GM23248 (cell line): ENCODE data around the gene DLX3. TPM values are rescaled to one million over a fixed set of nuclear protein-coding genes. Genes with fewer than 3 reads are reported as not detected.

Source experiments
- DNase-seq: peaks from one replicate; pipeline ENCODE4 v3.0.0-alpha.2; 2015
- H2AFZ ChIP-seq: fragments of 200-600 bp; sonication (generic); 2 replicates; pipeline ENCODE4 v1.6.1; 2016; ENCODE audit warnings: antibody characterized with exemption
- H3F3A ChIP-seq: fragments of 200-600 bp; sonication (generic); 2 replicates; pipeline ENCODE4 v1.6.1; 2016; ENCODE audit warnings: mild to moderate bottlenecking, antibody characterized with exemption, mixed run types; ENCODE audit not compliant: insufficient read depth
- H3K27ac ChIP-seq: fragments of 200-600 bp; sonication (generic); 2 replicates; pipeline ENCODE4 v1.5.1; 2016; ENCODE audit warnings: mild to moderate bottlenecking
- H3K27me3 ChIP-seq: fragments of 200-600 bp; sonication (generic); replicated peaks from 2 replicates; pipeline ENCODE4 v1.6.1; 2016; ENCODE audit warnings: mild to moderate bottlenecking; ENCODE audit not compliant: insufficient read depth
- H3K36me3 ChIP-seq: fragments of 200-600 bp; sonication (generic); 2 replicates; pipeline ENCODE4 v1.6.1; 2016; ENCODE audit warnings: low read depth, mild to moderate bottlenecking
- H3K4me1 ChIP-seq: fragments of 200-600 bp; sonication (generic); 2 replicates; pipeline ENCODE4 v1.6.1; 2016; ENCODE audit warnings: mild to moderate bottlenecking; ENCODE audit not compliant: insufficient read depth
- H3K4me2 ChIP-seq: fragments of 200-600 bp; sonication (generic); one replicate; pipeline ENCODE4 v1.6.1; 2016; ENCODE audit warnings: mild to moderate bottlenecking; ENCODE audit not compliant: unreplicated experiment
- H3K4me3 ChIP-seq: fragments of 200-600 bp; sonication (generic); 2 replicates; pipeline ENCODE4 v1.5.1; 2016; ENCODE audit warnings: mild to moderate bottlenecking
- H3K79me2 ChIP-seq: fragments of 200-600 bp; sonication (generic); 2 replicates; pipeline ENCODE4 v1.6.1; 2016; ENCODE audit warnings: mild to moderate bottlenecking; ENCODE audit not compliant: insufficient read depth
- H3K9ac ChIP-seq: fragments of 200-600 bp; sonication (generic); 2 replicates; pipeline ENCODE4 v1.6.1; 2016; ENCODE audit warnings: mild to moderate bottlenecking
- H3K9me2 ChIP-seq: fragments of 200-600 bp; sonication (generic); 2 replicates; pipeline ENCODE4 v1.6.1; 2016; ENCODE audit warnings: mixed run types, mild to moderate bottlenecking, moderate library complexity; ENCODE audit not compliant: insufficient read depth
- H3K9me3 ChIP-seq: fragments of 200-600 bp; sonication (generic); one replicate; pipeline ENCODE4 v1.6.1; 2017; ENCODE audit warnings: low read depth
- H4K20me1 ChIP-seq: fragments of 200-600 bp; sonication (generic); 2 replicates; pipeline ENCODE4 v1.6.0; 2016; ENCODE audit not compliant: insufficient read depth
- EZH2 ChIP-seq: fragments of 200-600 bp; sonication (generic); IDR thresholded peaks from 2 replicates; pipeline ENCODE4 v1.6.1; 2018; ENCODE audit warnings: antibody characterized with exemption, mild to moderate bottlenecking; ENCODE audit not compliant: insufficient read depth, poor library complexity, severe bottlenecking
- EZH2phosphoT487 ChIP-seq: fragments of 200-600 bp; sonication (generic); IDR thresholded peaks from 2 replicates; pipeline ENCODE4 v1.6.1; 2018; ENCODE audit warnings: antibody characterized with exemption, moderate library complexity, mild to moderate bottlenecking, low read depth; ENCODE audit not compliant: insufficient read depth
- WGBS, 2 experiments: methylation state at CpG; one replicate each; pipeline ENCODE4 v1.1.6; 2015 to 2017; ENCODE audit warnings: low lambda C conversion rate in 2 of 2, low coverage in 1 of 2; ENCODE audit errors: missing lambda C conversion rate in 2 of 2; 5-methylcytosine and 5-hydroxymethylcytosine counted together
- in situ Hi-C: fragments of 300-500 bp; cut with MboI; formaldehyde crosslinking; loops from 2 replicates; pipeline ENCODE4 v1.15.0; 2020
- polyA plus RNA-seq: library from polyadenylated mRNA; unstranded; fragments of >200 nt; fragmentation: Nextera tagmentation; extraction: Ambion mirVana; gene quantifications from 2 replicates; pipeline ENCODE4 v1.2.1, GENCODE V29; 2016
- total RNA-seq: library from RNA; depleted of rRNA; stranded (reverse); fragments of >200 nt; shearing (Covaris generic); gene quantifications from 2 replicates; pipeline ENCODE4 v1.2.3, GENCODE V29; 2014

DLX3 gene
- total and polyA plus RNA-seq, 2 experiments from 2014 or later: 0.43 to 1.0 TPM

GRCh38 chr17:49990921-49991320 is 4.1 kb downstream of the DLX3 start:
- in situ Hi-C loops: loop anchor here (5.0 to 25.0 kb wide), 2 partner anchors 119 to 429 kb away; no protein-coding TSS in a partner anchor
- 85 to 92% methylated on average over 8 of the region's 8 CpGs for WGBS, 2 experiments

DNA sequence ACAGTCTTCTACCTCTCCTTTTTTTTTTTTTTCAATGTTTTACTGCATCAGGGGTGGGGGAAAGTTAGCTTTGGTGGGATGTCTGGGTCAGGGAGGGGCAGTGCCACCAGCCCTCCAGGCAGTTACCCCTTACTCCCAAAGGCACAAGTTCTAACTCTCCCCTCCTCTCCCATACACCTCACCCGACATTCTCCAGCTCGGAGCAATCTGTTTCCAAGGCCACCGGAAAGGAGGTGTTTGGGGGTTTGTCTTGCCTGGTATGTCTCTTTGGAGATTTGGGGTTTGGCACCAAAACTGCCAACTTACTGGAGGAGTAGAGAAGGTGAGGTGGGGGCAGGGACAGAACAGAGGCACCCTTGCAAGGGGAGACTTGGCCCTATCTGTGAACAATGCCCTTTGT is 4.7 kb downstream of the DLX3 start:
- DNase-seq: no peak
- Histone ChIP-seq H3K4me2 (no peak overlapping the region), H3K9me2 (no peaks in the 10 kb centered on the region), H2AFZ (no peak overlapping the region), H4K20me1 (no peaks in the 10 kb centered on the region), H3K27ac (no peak overlapping the region), H3K27me3 (0 out of 2 replicates have a peak, but pooled peaks cover 5% of the 10 kb centered on the region), H3K4me3 (no peak overlapping the region), H3K79me2 (no peaks in the 10 kb centered on the region), H3K9me3 (no peaks in the 10 kb centered on the region), H3K36me3 (no peaks in the 10 kb centered on the region), H3K4me1 (peaks cover 17% of the 10 kb centered on the region; the same call in 1 of the 2 replicates), H3K9ac (no peak overlapping the region), H3F3A (0 out of 2 replicates have a peak, but pooled peaks cover 3% of the 10 kb centered on the region)
- 72 to 73% methylated on average over 3 of the region's 3 CpGs for WGBS, 2 experiments
- TF ChIP-seq EZH2phosphoT487 (no peak), EZH2 (no peak)
- in situ Hi-C loops: loop anchor here (5.0 to 25.0 kb wide), 2 partner anchors 118 to 428 kb away; no protein-coding TSS in a partner anchor

More at GRCh38 chr17:49990921-49991320, 4.1 kb downstream of the DLX3 start:
- Histone ChIP-seq H3K9me3 (no peaks in the 10 kb centered on the region), H3K27me3 (peaks cover 5% of the 10 kb centered on the region; the same call in 1 of the 2 replicates), H3K27ac (no peak overlapping the region), H3K9me2 (no peaks in the 10 kb centered on the region), H3K79me2 (no peaks in the 10 kb centered on the region), H3K9ac (no peak overlapping the region), H3K4me3 (no peak overlapping the region), H3K36me3 (no peaks in the 10 kb centered on the region), H3K4me1 (peaks cover 17% of the 10 kb centered on the region; the same call in 1 of the 2 replicates), H3K4me2 (no peak overlapping the region), H3F3A (0 out of 2 replicates have a peak, but pooled peaks cover 3% of the 10 kb centered on the region), H2AFZ (no peak overlapping the region), H4K20me1 (no peaks in the 10 kb centered on the region)
- TF ChIP-seq EZH2: no peak
- no peak for TF ChIP-seq EZH2phosphoT487
- DNase-seq: no peak

- no peak for DNase-seq
- H3K9me3 ChIP-seq: no peaks in the 10 kb centered on the region
- no peak overlapping the region for H3K9ac ChIP-seq
- 0 out of 2 replicates have a peak, but pooled peaks cover 3% of the 10 kb centered on the region for H3K27me3 ChIP-seq
- H3K27ac ChIP-seq: no peak overlapping the region
- no peak overlapping the region for H2AFZ ChIP-seq
- in situ Hi-C loops: loop anchor here (25.0 kb wide), 1 partner anchor 427 kb away; no protein-coding TSS in a partner anchor
- no peak overlapping the region for H3K4me2 ChIP-seq
- no peaks in the 10 kb centered on the region for H3K36me3 ChIP-seq
- H3K79me2 ChIP-seq: no peaks in the 10 kb centered on the region
- 62 to 82% methylated on average over 3 to 4 of the region's 4 CpGs for WGBS, 2 experiments
- no peaks in the 10 kb centered on the region for H4K20me1 ChIP-seq
- H3K9me2 ChIP-seq: no peaks in the 10 kb centered on the region
- TF ChIP-seq EZH2phosphoT487 (no peak), EZH2 (no peak)
- 0 out of 2 replicates have a peak, but pooled peaks cover 3% of the 10 kb centered on the region for H3F3A ChIP-seq
- H3K4me1 ChIP-seq: peaks cover 16% of the 10 kb centered on the region; the same call in 1 of the 2 replicates
- H3K4me3 ChIP-seq: no peak overlapping the region
Observed at GRCh38 chr17:49989518-49989880, 5.5 kb downstream of the DLX3 start.

- H3K27ac ChIP-seq: no peak overlapping the region
- peak overlapping the region; percentile 23 for H3K4me2 ChIP-seq
- H3K36me3 ChIP-seq: no peaks in the 10 kb centered on the region
- in situ Hi-C loops: loop anchor here (25.0 kb wide), 1 partner anchor 426 kb away; no protein-coding TSS in a partner anchor
- H3K9ac ChIP-seq: peak overlapping the region; percentile 26; the same call in 1 of the 2 replicates
- H3K4me1 ChIP-seq: peaks cover 11% of the 10 kb centered on the region; the same call in 1 of the 2 replicates
- no peaks in the 10 kb centered on the region for H3K27me3 ChIP-seq
- no peaks in the 10 kb centered on the region for H3K9me3 ChIP-seq
- peak; percentile 87 for DNase-seq
- 0 out of 2 replicates have a peak, but pooled peaks cover 3% of the 10 kb centered on the region for H3F3A ChIP-seq
- H3K9me2 ChIP-seq: no peaks in the 10 kb centered on the region
- TF ChIP-seq EZH2: no peak
- TF ChIP-seq EZH2phosphoT487: no peak
- WGBS, 2 experiments: 11 to 12% methylated on average over 16 to 17 of the region's 17 CpGs
- no peak overlapping the region for H3K4me3 ChIP-seq
- no peak overlapping the region for H2AFZ ChIP-seq
- H4K20me1 ChIP-seq: no peaks in the 10 kb centered on the region
- no peaks in the 10 kb centered on the region for H3K79me2 ChIP-seq
Observed at GRCh38 chr17:49987681-49988441, 7.2 kb downstream of the DLX3 start.
